ENCODE results near the gene DCUN1D1. TPM values are rescaled to one million over a fixed set of nuclear protein-coding genes. Genes with fewer than 3 reads are reported as not detected.

DCUN1D1 gene
- total RNA-seq, 1 donor from 2014 or later, result 50.7 TPM

- TF ChIP-seq CTCF (IDR thresholded peaks at IDR 0.05; ENCODE audit: unreplicated experiment), result no peak
- Mint-ChIP-seq H3K27me3 (ENCODE audit: low read depth) (no peaks in the 10 kb centered on the region), H3K4me3 (no peak overlapping the region), H3K4me1 (peaks cover 17% of the 10 kb centered on the region), H3K9me3 (no peaks in the 10 kb centered on the region), H3K36me3 (peaks cover 5% of the 10 kb centered on the region), H3K27ac (no peak overlapping the region)
- no peak for DNase-seq (ENCODE audit: low spot score in 2 of 2, unreplicated experiment in 2 of 2)
Observed at GRCh38 chr3:182965861-182966366, 14.4 kb downstream of the DCUN1D1 start.

GRCh38 chr3:182964179-182964578 lies 16.2 kb downstream of the DCUN1D1 start:
- H3K27me3 Mint-ChIP-seq (ENCODE audit: low read depth), result no peaks in the 10 kb centered on the region
- DNase-seq (ENCODE audit: low spot score in 2 of 2, unreplicated experiment in 2 of 2), result no peak
- H3K36me3 Mint-ChIP-seq, result peaks cover 5% of the 10 kb centered on the region
- H3K4me1 Mint-ChIP-seq, result peaks cover 11% of the 10 kb centered on the region
- H3K4me3 Mint-ChIP-seq, result no peak overlapping the region
- no peak overlapping the region for H3K27ac Mint-ChIP-seq
- no peaks in the 10 kb centered on the region for H3K9me3 Mint-ChIP-seq
- TF ChIP-seq CTCF (IDR thresholded peaks at IDR 0.05; ENCODE audit: unreplicated experiment), result no peak

GRCh38 chr3:182962166-182962565 lies 18.2 kb downstream of the DCUN1D1 start:
- no peak overlapping the region for H3K27ac Mint-ChIP-seq
- H3K4me1 Mint-ChIP-seq, result peaks cover 2% of the 10 kb centered on the region
- H3K36me3 Mint-ChIP-seq, result peaks cover 10% of the 10 kb centered on the region
- H3K9me3 Mint-ChIP-seq, result no peaks in the 10 kb centered on the region
- TF ChIP-seq CTCF (IDR thresholded peaks at IDR 0.05; ENCODE audit: unreplicated experiment), result no peak
- no peak for DNase-seq (ENCODE audit: low spot score in 2 of 2, unreplicated experiment in 2 of 2)
- no peak overlapping the region for H3K4me3 Mint-ChIP-seq
- H3K27me3 Mint-ChIP-seq (ENCODE audit: low read depth), result no peaks in the 10 kb centered on the region

- Mint-ChIP-seq H3K4me1 (no peaks in the 10 kb centered on the region), H3K27me3 (ENCODE audit: low read depth) (no peaks in the 10 kb centered on the region), H3K27ac (peak overlapping the region; percentile 21), H3K9me3 (no peaks in the 10 kb centered on the region), H3K4me3 (no peak overlapping the region), H3K36me3 (peaks cover 23% of the 10 kb centered on the region)
- TF ChIP-seq CTCF (IDR thresholded peaks at IDR 0.05; ENCODE audit: unreplicated experiment), result no peak
- DNase-seq (ENCODE audit: low spot score in 2 of 2, unreplicated experiment in 2 of 2), result no peak
Observed at GRCh38 chr3:182959474-182960350, 20.6 kb downstream of the DCUN1D1 start.

- no peaks in the 10 kb centered on the region for H3K4me1 Mint-ChIP-seq
- H3K27me3 Mint-ChIP-seq (ENCODE audit: low read depth), result no peaks in the 10 kb centered on the region
- DNase-seq (ENCODE audit: low spot score in 2 of 2, unreplicated experiment in 2 of 2), result no peak
- no peak overlapping the region for H3K4me3 Mint-ChIP-seq
- H3K27ac Mint-ChIP-seq, result no peak overlapping the region
- peaks cover 29% of the 10 kb centered on the region for H3K36me3 Mint-ChIP-seq
- H3K9me3 Mint-ChIP-seq, result peaks cover 2% of the 10 kb centered on the region
- TF ChIP-seq CTCF (IDR thresholded peaks at IDR 0.05; ENCODE audit: unreplicated experiment), result no peak
Observed at GRCh38 chr3:182957676-182958266, 22.6 kb downstream of the DCUN1D1 start.
